ENCODE measurements around the gene AURKAIP1.

The AURKAIP1 gene

GRCh38 chr1:1359664-1360468, 15.1 kb downstream of the AURKAIP1 start:
- no peak for DNase-seq

DNA sequence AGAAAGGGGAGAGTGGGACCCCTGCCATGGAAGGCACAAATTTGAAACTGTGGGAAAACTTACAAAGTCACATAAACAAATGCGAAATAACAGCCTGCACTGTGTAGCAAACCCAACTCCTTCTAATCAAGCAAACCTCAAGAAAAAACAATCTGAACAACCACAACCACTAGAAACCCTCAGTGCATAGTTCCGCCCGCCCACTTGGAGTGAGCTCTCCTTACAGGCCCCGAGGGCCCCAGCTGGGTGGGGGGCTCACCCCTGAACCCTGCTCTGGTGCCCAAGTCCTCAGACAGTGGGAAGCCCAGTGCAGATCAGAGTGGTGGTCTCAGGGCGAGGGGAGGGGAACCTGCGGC, 15.7 kb downstream of the AURKAIP1 start:
- DNase-seq: no peak

DNA sequence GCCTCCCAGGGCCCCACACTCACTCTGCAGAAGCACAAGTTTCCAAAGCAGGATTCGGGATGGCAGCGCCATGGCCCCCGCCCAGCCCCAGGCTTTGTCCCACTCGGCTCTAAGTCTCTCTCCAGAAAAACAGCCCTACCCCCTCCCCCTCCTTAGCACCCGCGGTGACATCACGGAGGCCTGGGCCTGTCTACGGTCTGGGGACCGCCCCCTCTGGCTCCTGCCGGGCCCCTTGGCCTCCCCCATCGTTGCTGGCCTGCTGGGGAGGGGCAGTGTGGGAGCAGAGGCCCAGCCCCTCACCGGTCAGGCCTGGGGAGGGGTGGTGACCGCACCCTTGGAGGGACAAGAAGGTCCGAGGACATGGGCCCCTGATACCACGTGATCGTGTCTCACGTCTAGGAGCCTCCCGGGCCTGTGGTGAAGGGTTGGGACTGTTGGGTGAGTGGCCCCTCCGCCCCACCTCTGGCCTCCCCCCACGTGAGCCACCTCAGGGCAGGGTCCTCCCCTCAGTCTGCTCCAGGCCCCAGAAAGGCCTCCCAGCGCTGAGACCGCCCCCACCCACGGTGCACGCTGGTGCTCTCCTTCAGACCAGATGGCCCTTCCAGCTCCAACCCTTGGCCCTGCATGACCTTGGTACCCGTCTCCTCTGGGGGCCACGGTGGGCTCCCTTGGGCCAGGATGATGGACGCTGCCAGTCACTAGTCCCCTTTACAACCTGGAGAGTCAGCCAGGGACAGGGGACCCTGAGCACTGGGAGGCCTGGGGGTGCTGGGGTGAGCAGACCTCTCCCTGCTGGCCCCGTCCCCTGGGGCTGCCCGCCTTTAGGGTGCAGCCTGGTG, 16.4 kb downstream of the AURKAIP1 start, which contains the start of gene MXRA8:
MXRA8 (minus strand) TSS at position 123 of the 839 bp plus-strand sequence; CDS start at position 72, 51 bp downstream.
- no peak for DNase-seq

DNA sequence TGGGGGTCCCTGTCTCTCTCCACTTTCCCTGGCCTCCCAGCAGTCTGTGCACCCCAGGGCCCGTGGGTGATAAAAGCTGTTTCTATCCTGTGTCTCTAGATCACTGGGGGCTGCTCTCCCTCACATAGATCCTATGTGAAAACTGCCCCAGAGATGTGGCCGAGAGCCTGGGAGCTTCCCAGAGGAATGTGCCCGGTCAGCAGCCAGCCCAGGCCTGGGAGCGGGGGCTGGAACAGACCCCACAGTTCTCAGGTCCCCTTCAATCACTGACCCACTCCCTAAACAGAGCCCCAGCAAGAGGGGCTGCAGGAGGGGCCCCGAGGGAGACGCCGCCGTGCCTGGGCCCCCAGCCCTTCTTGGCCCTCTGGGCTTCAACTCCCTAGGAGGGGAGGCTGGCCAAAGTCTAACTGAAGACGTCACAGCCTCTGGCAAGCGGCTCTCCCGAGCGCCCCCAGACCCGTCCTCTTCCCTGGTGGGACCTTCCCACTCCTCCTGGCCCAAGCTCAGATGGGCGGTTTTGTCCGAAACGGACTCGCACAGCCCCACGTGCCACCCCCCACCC, 17.1 kb downstream of the AURKAIP1 start:
- DNase-seq: no peak

DNA sequence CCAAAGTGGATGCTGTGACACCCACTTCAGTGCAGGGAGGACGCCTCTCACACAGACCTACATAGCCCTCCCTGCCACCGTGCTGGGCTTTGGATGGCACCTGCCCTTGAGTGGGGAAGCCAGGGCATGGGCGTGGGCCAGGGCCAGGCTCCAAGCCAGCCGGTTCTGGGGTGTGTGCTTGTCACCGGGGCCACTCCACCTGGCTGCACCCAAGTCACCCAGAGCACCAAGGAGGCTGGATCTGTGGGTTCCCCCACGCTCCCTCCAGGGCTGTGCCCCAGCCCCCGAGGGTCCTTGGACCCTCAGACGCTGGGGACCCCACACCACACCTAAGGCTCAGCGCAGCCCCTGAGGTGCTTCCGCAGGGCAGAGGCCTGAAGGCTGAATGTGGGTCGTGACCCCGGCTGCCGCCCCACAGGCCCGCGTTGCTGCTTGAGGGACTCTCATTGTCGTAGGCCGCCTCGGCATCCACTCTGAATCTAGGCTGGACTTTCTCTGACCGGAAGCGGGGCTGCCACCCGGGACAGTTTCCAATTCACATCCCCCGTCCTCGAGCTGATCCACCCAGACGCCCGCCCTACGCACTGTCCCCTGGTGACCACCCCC, 18.1 kb downstream of the AURKAIP1 start:
- no peak for DNase-seq

DNA sequence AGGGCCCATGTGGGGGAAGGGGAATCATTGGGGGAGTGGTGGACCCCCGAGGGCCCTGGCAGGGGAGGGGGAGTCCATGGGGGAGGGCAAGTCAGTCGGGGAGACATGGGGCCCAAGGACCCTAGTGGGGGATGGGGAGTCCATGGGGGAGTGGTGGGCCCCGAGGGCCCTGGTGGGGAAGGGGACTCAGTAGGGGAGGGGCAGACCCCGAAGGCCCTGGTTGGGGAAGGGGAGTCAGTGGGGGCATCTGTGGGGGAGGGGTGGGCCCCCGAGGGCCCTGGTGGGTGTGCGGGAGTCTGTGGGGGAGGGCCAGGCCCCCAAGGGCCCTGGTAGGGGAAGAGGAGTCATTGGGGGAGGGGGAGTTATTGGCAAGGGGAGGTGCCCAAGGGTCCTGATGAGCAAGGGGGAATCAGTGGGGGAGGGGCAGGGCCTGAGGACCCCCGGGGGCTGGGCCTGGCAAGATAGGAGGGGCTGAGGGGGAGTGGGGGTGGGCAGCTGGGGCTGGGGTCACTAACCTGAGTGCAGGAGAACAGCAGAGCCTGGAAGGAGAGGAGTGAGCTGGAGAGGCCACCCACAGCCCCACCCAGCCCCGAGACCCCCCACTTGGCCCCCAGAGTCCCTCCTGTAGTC, 18.7 kb downstream of the AURKAIP1 start:
- no peak for DNase-seq

- no peak for DNase-seq
Measured at GRCh38 chr1:1355416-1355815, 19.6 kb downstream of the AURKAIP1 start.

DNA sequence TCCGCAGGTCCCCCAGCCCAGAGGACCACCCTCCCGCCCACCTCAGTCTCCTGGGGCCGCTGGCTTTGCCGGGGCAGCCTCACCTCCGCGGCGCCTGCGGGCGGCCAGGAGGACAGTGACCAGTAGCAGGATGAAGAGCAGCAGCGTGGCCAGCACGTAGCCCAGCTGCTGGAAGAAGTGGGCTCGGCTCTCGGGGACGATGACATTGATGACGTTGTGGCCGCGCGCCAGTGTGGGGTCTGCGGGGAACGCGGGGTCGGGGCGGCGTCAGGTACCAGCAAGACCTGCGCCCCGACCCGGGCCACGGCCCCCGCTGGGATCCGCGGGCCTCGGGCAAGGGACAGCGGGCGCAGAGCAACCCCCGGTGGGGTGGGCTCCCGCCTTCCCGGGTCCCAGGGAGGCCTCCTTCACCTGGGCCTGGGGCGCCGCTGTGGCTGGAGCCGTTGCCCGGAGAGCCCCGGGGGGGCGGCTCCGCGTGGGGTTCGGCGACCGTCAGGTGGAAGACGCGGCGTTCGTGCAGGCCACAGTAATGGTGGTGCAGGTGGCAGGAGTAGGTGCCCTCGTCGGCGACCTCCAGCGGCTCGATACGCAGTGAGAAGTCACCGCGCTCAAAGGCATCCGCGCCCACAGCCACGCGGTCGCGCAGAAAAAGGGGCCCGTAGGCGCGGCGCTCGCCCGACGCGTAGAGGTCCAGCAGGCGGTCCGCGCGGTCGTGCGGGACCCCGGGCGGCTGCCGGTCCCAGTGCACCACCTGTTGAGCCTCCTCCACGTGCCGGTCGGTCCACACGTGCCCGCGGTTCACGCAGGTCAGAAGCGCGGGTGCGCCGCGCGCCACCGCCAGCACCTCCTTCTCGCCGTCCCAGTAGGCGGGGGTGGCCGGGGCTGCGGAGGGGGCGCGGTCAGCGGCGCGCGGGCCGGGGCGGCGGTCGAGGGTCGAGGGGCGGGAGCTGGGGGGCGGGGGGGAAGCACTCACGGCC, 20.4 kb downstream of the AURKAIP1 start:
- peak; percentile 43 for DNase-seq

DNA sequence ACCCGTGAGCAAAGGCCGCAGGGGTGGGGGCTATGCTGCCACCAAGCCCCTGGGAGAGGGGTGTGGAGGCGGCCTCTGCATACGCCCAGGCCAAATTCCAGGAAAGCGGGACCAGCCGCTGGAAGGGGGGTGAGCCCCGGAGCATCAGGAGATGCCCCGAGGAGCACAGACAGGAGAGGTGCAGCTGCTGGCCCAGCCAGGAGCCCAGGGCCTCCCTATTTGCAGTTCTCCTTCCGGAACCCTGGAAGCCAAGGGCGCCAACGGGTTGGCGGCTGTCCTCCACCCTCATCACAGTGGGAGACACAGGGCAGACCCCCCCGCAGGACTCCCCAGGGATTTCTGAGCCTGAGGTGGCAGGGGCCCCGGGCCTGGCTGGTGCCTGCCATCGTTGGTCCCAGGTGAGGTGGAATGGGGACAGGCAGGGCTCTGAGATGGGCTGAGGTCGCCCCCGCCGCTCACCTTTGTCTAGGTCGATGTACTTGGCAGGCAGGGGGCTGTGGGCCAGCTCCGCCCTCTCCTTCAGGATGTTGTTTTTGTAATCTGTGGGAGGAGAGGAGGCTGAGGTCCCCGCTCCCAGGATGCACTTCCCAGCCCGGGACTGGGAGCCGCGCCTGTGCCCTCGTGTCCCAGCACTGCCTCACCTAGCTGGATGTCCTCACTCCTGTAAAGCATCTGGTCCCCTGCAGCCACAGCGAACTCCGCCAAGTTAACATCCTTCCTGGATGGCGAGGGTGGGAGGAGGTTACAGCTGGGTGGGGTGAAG, 21.4 kb downstream of the AURKAIP1 start:
- DNase-seq: no peak

DNA sequence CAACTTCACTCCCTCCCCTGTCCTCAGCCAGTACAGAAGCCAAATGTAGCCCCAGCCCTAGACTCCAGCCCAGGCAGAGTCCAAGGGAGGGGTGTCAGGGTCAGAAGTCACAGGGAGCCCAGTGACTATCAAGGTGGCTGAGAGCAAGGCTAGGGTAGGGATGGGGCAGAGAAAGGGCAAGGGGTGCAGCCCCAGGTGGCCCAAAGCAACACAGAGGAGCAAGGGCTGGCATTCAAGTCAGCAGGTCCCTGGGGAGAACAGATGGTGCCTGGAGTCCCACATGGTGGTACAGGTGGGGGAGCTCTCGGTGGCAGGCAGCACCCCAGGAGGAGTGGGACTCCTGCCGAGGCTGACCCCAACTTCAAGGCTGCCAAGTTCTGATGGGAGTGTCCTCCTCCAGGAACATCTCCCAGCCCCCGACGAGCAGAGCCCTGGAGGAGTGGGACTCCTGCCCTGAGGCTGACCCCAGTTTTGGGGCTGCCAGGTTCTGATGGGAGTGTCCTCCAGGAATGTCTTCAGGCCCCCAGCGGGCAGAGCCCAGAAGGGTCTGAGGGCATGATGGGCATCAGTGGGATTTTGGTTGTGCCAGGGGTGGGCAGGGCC, 22.1 kb downstream of the AURKAIP1 start:
- no peak for DNase-seq

DNA sequence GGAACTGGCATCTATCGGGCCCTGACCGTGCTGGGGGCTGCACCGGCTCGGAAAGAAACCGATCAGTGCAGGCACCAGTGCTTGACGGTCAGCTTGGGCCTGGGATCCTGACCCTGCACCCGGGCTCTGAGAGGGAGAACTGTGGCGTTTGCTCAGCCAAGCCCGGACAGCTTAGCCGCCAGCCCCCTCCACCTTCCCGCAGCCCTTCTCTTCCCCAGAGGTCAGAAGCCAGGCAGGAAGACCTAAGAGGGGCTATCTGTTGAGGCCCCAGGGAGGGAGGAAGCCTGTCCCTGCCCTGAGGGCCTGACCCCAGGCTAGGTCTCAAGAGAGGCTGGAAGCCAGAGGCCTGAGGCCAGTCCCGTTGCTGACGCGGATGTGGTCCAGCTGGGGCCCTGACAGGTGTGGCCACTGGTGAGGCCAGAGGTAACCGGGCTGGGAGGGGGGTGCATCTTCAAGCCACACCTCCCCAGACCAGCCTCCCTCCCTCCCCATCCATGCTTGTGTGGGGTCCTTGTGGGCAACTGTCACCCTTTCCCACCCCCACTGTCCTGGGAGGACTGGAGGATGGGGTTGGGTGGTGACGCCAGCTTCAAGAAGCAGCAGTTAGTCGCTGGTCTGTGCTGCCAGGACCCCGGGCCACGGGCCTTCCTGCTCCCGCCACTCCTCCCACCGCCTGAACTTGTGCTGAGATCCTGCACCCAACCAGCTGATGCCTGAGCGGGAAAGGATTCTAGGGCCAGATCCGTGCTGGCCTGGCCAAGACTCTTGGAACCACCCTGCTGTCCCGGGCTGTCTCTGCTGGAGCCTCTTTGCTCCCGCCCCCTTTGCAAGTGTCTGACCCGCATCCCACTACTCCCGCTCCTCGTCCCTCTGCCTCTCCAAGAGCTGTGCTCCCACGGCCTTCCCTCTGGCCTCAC, 23.2 kb downstream of the AURKAIP1 start:
- DNase-seq: no peak

DNA sequence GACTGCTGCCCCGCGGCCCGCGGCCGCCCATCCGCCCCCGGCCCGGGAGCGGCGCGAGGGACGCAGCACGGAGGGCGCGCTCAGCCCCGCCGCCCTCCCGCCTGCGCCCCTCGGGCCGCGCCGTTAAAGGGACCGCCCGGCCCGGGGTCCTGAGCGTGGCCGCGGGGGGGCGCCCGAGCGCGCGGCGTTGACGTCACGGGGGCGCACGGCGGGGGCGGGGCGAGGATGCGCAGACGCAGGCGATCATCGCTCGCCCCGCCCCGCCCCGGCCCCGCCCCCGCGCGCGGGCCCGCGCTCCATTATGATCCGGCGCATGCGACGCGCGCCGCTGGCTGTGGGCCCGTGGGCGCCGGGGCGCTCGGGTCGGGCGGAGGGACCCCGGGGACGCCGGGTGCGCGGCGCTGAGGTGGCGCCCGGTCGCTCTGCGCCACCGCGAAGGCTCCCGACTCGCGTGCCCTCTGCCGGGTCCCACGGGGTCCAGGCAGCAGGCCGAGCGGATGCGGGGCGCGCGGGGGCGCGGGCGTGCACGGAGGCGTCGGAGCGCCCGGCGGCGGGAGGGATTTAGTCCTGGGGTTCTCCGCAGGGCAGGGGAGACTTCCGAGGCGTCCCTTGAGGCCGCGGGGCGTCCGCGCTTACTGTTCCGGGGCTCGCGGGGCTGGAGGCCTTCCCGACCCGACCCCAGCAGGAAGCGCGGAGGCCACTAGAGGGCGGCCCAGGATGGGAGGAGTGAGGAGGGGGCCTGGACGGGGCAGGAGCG, 25.6 kb downstream of the AURKAIP1 start, which contains the start of gene DVL1:
DVL1 (minus strand) TSS at position 163 of the 757 bp plus-strand sequence. CDS start 353 bp downstream, outside the sequence.
- DNase-seq: peak; percentile 81

DNA sequence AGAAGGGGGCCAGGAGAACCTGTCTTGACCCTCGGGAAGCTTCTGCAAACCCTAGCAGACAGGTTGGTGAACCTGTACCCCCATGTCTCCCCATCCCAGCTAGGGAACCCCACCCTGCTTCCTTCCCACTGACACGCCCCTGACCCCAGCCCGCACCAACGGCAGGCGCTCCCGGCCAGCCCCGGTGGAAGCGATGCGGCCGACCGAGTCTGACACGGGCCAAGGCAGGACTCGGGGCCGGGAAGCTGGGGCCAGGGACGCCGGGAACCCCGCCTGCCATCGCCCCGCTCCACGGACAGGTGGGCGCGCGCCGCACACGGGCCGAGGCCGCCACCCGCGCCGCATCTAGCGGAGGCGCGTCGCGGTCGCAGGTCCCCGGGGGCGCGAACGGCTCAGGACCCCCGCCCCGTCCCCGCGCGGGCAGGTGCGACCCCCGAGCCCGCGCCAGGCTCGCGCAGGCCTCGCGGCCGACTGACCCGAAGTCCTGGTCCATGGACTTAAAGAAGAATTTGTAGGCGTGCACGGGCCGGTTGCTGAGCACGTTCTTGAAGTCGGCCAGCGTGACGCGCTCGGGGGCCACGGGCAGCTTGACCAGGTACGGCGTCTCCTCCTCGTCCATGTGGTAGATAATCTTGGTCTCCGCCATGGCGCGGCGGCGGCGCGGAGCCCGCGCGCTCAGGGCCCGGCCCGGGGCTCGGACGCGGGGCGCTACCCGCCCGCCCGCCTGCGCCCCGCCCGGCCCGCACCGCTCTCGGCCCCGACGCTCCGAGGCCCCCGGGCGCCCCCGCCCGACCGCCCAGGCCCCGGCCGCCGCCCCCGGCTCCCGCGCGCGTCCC, 26.4 kb downstream of the AURKAIP1 start:
- peak; percentile 21 for DNase-seq

DNA sequence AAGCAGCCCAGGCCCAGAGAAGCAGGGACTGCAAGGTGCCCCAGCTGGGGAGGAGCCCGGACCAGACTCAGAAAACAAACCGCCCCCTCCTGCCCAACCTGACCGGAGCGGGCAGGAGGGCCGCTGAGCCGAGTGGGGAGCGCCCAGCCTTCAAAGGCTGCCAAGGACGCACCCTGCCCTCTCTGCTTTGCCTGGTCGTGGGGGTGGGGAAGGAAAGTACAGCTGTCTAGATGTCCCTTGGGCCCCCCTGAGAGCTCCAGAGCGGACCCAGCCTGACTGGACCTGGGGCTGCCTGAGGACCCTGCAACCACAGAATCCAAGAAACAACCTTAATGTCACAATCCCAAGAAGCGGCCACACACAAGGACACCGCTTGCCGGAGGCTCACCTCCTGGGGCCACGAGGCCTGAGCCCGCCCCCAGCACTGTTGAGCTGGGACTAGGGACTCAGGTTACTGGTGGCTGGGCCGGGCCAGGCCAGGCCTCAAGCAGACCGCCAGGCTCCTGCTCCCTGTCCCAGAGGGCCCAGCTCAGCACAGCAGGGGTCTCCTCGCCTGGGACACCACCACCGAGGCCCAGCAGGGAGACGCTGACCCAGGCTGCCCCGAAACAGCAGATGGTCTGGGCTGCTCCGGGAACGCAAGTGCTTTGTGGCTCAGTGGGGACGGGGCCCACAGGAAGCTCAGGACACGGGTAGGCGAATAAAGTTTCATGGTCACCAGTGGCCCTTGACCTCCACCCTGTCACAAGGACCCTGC, 27.2 kb downstream of the AURKAIP1 start:
- DNase-seq: no peak

DNA sequence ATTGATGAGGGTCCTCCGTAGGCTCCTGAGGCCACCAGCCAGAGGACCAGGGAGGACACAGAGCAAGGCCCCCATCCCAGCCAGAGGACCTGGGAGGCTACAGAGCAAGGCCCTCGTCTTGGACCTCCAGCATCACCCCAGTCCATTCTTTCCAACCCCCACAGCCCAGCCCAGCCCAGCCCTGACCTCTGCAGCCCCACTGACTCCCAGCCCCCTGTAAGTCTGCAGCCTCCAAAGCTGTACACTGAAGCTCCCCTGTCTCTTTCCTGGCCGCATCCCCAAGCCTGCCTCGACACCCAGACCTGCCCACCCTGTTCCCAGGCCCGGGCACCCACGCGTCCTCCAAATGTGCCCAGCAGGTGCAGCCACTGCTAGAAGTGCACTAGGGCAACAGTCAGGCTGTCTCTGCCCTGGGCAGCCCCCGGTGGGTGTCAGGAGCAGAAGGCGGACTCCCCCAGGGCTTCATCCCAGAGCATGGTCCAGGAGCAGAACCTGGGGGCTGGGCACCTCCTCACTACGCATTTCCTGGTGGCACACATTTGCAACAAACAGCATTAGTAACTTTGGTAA, 27.9 kb downstream of the AURKAIP1 start:
- DNase-seq: no peak

DNA sequence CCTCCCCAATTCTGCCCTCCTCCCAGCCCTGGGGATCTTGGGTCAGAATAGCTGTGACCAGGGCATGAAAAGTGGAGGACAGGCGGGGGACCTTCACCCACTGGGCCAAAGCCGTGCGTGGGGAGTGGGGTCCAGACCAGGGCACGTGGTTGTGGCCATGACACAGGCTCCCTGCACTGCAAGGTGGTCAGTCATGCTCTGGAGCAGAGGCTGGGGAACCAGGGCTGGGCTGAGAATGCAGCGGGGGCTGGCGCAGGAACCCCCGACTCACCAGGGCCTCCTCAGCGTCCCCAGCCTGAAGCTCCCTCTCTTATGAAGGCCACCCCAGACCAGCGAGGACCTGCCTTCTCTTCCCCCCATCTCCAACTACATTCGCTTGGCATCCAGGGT, 28.5 kb downstream of the AURKAIP1 start:
- no peak for DNase-seq

Measured in CD4-positive, alpha-beta T cell treated with Interleukin-17A for 4 hours (primary cell).